ENCODE results near the gene IFNA1.
"Not testable (repeated sequence)": the region's sequence is repeated elsewhere in the genome, so short reads cannot be mapped to it uniquely, and the experiment has no call there.

IFNA1 gene

DNA sequence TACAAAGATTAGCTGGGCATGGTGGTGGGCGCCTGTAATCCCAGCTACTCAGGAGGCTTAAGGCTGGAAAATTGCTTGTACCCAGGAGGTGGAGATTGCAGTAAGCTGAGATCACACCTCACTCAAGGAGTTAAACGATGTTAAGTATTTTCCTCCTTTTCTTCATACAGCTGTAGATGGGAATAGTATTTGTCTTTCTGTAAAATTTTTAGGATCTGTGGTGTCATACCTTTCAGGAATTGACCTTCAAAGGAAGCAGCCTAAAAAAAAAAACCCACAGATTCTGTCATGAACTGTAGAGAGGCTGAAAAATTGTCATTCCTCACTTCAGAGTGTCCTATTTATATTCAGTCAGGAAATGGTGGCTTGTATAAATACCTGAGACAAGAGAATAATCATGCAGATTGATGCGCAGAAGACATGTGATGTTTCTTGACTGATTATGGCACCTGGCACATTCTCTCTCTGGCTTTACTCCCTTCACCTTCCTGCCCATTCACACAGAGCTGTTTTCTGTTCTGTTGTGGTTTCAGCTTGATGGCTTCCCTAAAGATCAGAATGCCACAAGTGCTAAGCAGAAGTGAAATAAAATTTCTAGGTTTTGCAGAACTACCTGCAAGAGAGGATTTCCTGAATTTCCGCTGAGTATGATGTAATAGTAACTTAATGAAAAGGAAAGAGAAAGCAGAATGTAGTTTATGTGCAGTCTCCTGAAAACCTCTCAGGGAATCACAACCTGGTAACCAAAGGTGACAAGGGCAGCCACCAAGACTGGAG lies 3.8 kb downstream of the IFNA1 start:
- no peak for DNase-seq (ENCODE audit: low read depth)
- TF ChIP-seq, protein P1, sequence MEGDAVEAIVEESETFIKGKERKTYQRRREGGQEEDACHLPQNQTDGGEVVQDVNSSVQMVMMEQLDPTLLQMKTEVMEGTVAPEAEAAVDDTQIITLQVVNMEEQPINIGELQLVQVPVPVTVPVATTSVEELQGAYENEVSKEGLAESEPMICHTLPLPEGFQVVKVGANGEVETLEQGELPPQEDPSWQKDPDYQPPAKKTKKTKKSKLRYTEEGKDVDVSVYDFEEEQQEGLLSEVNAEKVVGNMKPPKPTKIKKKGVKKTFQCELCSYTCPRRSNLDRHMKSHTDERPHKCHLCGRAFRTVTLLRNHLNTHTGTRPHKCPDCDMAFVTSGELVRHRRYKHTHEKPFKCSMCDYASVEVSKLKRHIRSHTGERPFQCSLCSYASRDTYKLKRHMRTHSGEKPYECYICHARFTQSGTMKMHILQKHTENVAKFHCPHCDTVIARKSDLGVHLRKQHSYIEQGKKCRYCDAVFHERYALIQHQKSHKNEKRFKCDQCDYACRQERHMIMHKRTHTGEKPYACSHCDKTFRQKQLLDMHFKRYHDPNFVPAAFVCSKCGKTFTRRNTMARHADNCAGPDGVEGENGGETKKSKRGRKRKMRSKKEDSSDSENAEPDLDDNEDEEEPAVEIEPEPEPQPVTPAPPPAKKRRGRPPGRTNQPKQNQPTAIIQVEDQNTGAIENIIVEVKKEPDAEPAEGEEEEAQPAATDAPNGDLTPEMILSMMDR (IDR thresholded peaks at IDR 0.05; ENCODE audit: control insufficient read depth, extremely low read depth, insufficient read depth), result no peak

DNA sequence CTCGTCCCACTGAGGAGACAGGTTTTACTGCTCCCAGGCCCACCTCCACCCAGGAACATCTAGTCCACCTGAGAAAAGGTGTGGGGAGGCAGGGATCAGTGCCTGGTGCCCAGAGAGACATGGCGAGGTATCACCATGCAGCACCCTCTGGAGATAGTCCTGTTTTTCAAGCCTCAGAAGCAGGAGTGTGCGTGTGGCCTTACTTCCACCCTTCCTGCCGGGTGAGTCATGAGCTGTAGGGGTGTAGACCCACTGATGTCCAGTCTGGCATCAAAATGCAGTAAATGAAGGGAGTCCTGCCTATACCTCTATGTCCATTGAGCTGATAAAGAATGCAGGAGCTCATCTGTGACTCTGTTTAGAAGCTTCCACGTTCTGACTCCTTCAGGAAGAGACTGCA lies 9.1 kb downstream of the IFNA1 start:
- not testable (repeated sequence) for H3K4me3 ChIP-seq (ENCODE audit: low read depth, low read length); DNase-seq (ENCODE audit: low read depth)

More for the DNA sequence above, 3.8 kb downstream of the IFNA1 start:
- no peak overlapping the region for H3K4me3 ChIP-seq (ENCODE audit: low read depth, low read length)

DNA sequence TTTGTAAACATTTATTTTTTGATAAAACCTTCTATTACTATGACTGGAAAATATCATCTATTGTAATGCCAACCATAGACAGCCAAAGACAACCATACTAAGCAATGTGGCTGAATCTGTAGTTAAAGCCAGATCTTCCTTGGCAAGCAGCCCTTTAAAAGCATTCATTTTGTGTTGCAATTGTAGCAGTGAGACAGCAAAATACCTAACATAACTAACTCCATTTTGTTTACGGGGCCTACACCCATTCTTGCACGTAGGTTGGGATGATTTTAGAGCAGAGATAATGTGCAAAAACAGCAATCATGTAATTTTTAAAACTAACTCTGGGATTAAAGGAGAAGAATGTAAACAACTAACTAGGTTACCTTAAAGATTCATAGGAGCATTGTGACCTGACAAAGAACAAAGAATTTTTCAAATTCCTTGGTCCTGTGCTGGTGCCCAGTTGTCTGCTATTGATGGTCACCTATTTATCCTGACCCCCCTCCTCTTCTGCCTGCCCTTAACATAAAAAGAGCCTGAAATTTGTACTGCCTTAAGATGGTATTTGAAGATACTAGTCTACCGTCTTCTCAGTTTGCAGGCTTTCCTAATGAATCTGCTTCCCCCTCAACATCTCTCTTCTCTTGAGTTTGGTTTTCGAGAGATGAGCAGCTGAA lies 10.6 kb downstream of the IFNA1 start:
- no peak for DNase-seq (ENCODE audit: low read depth)
- no peak overlapping the region for H3K4me3 ChIP-seq (ENCODE audit: low read depth, low read length)
- TF ChIP-seq, protein P1 (IDR thresholded peaks at IDR 0.05; ENCODE audit: control insufficient read depth, extremely low read depth, insufficient read depth), result no peak

DNA sequence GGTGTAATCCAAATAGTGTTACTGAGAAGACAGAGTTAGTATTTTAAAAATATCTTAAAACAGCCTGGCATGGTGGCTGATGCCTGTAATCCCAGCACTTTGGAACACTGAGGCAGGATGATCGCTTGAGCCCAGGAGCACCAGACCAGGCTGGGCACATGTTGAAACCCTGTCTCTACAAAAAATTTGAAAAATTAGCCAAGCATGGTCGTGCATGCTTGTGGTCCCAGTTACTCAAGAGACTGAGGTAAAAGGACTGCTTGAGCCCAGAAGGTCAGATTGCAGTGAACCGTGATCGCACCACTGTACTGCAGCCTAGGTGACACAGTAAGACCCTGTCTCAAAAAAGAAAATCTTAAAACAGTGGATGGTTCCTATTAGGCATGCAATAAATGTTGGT lies 12.4 kb downstream of the IFNA1 start:
- TF ChIP-seq, protein P1 (IDR thresholded peaks at IDR 0.05; ENCODE audit: control insufficient read depth, extremely low read depth, insufficient read depth), result no peak
- no peak overlapping the region for H3K4me3 ChIP-seq (ENCODE audit: low read depth, low read length)
- DNase-seq (ENCODE audit: low read depth), result no peak

DNA sequence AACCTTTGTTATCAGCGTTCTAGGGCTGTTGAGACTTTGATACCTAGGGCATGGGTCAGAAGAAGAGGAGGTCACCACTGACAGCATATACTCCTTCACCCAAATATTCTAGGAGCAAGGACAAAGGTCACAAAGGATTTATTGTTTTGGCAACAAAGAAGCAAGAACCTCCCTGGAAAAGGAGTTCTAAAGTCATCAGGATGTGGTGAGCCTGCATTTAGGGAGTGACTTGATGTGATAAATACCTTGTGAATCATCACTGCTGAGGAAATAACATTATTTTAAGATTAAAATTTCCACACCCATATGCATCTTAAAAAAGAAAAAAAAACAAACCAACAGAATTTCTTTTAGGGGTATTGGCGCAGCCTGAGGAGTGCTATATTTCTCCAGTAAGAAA lies 13.9 kb downstream of the IFNA1 start:
- no peak for DNase-seq (ENCODE audit: low read depth)
- H3K4me3 ChIP-seq (ENCODE audit: low read depth, low read length), result no peak overlapping the region
- TF ChIP-seq, protein P1 (IDR thresholded peaks at IDR 0.05; ENCODE audit: control insufficient read depth, extremely low read depth, insufficient read depth), result no peak

DNA sequence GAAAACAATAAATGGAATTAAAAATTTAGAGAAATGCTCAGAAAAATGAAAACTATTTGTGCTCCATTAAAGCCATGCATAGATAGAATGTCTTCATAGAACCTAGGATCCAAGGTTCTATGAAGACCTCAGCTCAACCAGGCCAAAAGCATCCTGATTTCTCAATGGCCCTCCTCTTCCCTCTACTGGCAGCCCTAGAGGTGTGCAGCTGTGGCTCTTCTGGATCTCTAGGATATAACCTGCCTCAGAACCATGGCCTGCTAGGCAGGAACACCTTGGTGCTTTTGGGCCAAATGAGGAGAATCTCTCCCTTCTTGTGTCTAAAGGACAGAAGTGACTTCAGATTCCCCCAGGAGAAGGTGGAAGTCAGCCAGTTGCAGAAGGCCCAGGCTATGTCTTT lies 15.1 kb downstream of the IFNA1 start:
- DNase-seq (ENCODE audit: low read depth), result peak; percentile 10
- no peak overlapping the region for H3K4me3 ChIP-seq (ENCODE audit: low read depth, low read length)
- TF ChIP-seq, protein P1 (IDR thresholded peaks at IDR 0.05; ENCODE audit: control insufficient read depth, extremely low read depth, insufficient read depth), result peak; percentile 91

DNA sequence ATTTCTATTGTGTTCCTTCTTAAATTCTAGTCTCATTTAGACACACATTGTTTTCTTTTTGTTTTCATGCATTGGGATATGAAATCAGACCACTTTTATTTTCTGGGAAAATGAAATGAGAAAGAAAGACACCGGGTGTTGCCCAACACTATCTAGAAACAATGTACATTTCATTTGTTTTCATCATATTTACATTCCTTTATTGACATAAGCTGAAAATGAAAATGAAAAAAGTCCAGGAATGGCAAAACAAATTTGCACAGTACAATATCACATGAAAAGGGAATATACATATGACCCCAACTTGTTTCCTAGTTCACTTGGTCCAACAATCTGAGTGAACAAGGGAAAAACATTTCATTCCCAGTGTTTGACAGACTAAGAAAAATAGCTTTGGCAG lies 21.1 kb downstream of the IFNA1 start:
- no peak for DNase-seq (ENCODE audit: low read depth)
- TF ChIP-seq, protein P1 (IDR thresholded peaks at IDR 0.05; ENCODE audit: control insufficient read depth, extremely low read depth, insufficient read depth), result no peak
- no peak overlapping the region for H3K4me3 ChIP-seq (ENCODE audit: low read depth, low read length)

Measured in LNCaP clone FGC (cell line).